OCI-M1 (cell line): Measurements from ENCODE around the gene TXNL4A.

Experiments used
- DNase-seq: peaks from one replicate; lab custom pipeline; 2025; lab: John Stamatoyannopoulos, UW

TXNL4A gene

DNA sequence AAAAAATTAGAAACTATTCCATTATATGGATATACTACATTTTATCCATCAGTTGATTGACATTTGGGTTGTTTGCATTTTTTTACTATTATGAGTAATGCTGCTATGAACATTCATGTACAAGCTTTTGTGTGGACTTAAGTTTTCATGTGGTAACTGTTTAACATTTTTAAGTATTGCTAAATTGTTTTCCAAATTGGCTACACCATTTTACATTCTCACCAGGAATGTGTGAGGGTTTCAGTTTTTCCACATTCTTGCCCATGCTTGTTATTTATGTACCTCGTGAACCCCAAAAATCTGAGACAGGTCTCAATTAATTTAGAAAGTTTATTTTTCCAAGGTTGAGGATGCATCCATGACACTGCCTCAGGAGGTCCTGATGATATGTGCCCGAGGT, 3.1 kb upstream of the TXNL4A start:
- DNase-seq, result no peak

DNA sequence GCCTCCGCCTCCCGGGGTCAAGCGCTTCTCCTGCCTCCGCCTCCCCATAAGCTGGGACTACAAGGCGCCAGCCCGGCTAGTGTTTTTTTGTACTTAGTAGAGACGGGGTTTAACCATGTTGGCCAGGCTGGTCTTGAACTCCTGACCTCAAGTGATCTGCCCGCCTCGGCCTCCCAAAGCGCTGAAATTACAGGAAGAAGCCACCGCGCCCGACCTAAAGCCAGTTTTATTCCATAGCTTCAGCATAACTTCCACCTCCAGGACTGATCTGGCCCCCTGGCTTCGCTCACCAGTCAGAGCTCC, 783 bp upstream of the TXNL4A start:
- DNase-seq, result no peak

DNA sequence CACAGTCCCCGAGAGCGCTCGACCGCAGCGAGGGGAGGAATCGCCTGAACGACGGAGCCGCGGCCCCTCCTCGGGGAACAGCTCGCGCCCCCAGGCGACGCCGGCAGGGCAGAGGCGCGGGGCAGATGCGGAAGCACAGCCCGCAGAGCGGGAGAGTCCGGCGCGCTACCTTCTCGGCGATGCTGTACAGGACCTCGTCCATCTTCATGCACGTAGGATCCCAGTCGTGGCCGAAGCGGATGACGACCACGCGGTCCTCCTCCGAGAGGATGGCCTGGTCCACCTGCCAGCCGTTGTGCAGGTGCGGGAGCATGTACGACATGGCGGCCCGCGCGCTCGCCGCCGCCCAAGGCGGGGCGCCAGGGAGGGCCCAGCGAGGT, 302 bp downstream of the TXNL4A start:
- peak; percentile 79 for DNase-seq

DNA sequence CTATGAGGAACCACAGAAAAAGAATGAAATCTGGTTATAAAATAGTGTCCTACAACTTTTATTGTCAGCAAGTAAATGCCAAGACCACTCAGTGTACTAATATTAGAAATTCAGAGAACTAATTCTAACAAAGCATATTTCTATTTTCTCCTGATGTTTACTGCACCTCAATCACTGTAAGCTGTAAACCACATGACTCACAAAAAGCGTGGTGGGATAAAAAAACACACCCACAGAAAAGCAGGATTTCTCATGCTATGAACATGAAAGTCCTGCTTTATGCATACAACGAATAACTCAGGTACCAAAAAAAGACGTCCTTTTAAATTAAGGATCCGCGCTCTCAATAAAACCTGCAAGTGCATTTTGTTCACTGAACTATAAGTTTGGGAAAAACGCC, 797 bp downstream of the TXNL4A start:
- DNase-seq, result no peak

DNA sequence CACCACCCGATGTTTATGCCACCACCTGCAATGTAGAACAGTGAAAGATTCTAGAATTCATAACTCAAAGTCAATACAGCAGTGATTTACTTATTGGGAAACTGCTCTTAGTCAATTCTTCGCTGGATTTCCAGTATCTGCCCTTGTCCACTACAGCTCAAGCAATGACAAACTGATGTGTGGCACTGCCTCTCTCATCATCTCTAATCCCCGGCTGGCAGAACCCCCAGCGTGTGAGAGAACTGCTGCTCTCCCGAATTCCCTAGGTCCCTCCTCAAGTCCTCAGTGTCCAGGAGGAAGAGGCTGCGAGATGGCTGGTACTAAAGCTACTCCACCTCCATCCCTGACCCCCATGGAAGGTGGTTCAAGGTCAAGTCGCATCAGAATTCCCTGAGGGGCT, 1.6 kb downstream of the TXNL4A start:
- no peak for DNase-seq

DNA sequence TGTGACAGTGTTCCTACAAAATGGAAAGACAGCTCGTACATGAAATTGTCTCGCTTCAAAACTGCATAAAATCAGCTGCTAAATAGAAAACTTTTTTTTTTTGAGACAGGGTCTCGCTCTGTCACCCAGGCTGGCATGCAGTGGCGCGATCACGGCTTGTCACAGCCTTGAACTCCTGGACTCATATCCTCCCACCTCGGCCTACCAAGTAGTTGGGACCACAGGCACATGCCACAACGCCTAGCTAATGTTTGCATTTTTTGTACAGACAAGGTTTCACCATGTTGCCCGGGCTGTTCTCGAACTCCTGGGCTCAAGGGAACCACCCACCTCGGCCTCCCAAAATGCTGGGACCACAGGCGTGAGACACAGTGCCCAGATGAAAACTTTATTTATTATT, 3.2 kb downstream of the TXNL4A start:
- no peak for DNase-seq

DNA sequence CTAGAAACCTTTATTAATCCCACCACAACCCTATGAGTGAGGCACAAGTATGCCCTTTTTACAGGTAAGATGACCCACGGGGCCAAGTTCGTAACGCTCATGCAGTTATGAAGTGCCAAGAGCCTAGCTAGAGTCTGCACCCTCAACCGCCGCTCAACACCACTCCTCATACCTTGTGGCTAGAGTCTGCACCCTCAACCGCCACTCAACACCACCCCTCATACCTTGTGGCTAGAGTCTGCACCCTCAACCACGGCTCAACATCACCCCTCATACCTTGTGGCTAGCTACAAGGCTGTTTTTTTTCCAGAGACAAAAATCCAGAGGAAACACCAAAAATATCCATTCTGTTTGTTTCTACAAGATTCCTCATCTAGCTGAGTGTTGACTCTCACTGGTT, 4.6 kb downstream of the TXNL4A start:
- no peak for DNase-seq

DNA sequence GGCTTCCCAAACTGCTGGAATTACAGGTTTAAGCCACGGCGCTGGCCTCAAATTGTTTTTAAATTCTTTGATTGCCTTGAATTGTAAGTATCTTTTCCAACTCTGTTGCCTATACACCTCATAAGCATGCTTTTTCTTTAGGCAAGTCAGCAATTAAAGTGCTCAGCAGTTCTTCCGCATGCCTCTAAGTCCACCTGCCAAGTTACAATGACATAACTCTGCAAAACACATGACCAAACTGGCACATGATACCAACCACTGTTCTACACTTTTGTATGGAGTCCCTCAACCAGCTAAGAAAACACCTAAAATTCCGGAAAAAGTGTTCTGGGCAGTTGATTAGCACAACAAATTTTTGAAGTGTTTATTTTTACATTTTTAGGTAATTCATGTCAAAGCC, 5.1 kb downstream of the TXNL4A start:
- no peak for DNase-seq

DNA sequence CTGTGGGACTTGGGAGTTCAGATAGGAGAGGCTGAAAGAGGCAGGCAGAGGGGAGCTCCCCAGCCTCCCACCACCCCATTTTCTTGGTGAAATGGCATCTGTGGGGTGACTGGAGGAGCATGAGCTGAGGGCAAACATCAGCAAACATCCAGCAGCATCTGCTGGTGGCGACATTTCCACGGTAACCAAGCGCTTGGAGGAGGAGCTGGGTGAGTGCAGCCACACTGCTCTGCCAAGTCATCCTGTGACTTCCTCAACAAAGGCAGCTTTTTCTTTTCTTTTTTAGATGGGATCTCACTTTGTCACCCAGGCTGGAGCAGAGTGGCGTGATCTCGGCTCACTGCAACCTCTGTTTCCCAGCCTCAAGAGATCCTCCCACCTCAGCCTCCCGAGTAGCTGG, 5.6 kb downstream of the TXNL4A start:
- peak; percentile 79 for DNase-seq

DNA sequence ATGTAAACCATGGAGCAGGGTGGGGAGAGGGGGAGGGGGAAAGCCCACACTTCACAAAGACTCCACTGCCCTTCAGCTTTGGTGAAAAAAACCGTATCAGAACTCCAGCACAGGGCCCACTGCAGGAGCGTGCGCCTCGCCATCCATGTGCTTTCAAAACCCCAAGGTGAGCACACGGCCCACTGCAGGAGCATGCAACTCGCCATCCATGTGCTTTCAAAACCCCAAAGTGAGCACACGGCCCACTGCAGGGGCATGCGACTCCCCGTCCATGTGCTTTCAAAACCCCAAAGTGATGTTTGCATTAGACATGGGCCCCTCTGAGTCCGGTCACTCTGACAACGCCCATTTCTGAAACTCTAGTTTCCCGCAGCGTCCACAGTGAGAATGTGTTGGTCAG, 7.8 kb downstream of the TXNL4A start:
- no peak for DNase-seq

DNA sequence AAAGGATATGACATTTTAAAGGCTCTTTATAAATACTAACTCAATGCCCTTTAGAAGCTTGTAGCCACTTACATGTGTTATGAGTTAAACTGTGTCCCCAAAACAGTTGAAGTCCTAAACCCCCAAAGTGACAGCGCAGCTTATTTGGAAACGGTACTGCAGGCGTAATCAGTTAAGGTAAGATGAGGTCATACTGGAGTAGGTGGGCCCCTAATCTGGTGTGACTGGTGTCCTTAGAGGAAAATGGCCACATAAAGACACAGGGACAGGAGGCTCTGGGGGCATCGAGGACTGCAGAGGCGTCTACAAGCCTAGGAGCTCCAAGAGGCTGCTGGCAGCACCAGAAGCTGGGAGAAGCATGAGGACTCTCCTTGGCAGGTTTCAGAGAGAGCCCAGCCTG, 8.5 kb downstream of the TXNL4A start:
- no peak for DNase-seq

DNA sequence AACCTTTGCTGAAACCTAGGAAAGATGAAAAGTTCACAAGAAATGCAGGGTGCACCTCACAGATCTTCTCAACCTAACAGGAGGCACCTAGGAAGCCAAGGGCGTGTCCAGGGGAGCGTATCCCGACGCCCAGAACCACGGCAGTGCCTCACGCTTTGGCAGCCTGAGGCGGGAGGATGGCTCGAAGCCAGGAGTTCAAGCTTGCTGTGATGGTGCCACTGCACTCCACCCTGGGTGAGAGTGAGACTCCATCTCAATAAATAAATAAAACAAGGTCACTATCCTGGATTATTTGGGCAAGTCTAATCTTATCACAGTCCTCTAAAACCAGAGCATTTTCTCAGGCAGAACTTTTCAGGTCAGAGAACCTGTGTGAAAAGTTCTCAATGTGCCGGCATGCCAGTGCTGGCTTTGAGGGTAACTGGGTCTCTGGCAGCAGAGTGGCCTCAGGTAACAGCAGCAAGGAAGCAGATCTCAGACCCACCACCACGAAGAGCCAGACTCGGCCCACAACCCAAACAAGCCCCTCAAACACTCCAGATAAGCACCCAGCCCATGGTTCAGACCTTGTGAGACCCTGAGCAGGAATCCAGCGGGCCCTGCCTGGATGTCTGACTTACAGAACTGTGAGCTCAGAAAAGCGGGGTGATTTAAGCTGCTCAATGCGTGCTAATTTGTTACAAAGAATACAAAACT, 12.2 kb downstream of the TXNL4A start:
- no peak for DNase-seq

DNA sequence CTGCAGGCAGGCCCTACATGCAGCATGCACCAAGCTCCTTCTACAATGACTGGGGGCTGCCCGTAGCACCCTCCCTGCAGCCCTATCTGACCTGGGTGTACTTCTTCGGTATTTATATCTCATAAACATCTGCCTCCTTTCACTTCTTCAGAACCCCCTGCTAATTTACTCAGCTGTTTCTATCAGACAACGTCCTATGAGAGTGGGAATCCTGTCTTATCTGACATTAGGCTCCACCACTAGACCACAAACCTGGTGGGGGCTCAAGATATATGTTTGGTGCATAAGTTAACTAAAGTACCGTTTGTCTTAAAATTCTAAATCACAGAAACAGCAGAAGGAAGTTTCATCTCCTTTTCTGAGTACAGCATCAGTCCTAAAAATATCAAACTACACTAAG, 13.3 kb downstream of the TXNL4A start:
- peak; percentile 91 for DNase-seq

DNA sequence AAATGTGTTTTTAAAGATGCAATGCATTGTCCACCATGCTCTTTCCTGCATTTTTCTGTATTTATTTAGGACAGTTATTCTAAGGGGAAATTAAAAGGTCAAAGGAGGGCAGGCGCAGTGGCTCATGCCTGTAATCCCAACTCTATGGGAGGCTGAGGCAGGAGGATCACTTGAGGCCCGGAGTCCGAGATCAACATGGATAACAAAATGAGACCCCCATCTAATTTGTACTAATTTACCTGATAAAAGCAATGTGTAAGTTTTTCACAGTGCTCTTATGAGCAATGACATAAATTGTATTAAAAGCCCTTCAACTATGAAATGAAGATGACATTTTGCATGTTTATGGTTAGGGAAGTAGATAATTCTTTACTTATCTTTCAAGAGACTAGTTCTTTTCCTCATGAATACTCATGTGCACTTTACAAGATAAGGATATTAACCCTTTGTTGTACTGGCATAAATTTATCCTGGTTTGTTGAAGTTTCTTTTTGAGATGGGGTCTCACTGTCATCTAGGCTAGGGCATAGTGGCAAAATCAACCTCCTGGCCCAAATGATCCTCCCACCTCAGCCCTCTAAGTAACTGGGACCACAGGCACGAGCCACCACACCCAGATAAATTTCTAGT, 14.2 kb downstream of the TXNL4A start:
- DNase-seq, result peak; percentile 58

DNA sequence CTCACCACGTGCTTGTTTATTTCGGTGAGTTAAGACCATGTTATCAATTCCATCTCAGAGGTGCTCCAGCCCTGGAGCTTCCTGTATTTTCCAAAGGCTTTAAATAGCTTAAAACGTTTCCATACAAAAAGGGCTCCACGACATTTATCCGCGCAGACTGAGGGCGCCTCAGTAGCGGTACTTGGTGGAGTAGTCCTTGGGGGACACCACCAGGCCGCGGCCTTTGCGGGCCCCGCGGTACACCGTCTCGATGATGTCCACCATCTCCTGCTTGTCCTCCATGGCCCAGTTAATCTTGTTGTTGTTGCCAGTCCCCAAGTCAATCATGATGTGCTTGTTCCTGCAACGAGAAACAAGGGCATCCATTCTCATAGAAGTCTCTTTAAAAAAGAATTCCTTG, 14.8 kb downstream of the TXNL4A start:
- no peak for DNase-seq

DNA sequence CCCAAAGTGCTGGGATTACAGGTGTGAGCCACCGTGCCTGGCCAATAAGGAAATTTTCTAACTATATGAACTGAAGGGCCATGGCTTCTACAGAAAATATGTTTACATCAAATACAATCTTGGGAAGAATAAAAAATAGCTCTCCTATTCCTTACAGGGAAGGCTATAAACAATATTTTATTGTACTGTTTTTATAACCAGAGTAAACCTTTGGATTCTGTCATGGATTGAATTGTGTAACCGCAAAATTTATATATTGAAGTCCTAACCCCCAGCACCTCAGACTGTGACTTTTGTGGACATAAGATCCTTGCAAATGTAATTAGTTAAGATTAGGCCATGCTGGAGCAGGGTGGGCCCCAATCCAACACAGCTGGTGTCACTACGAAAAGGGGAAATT, 15.6 kb downstream of the TXNL4A start:
- no peak for DNase-seq

DNA sequence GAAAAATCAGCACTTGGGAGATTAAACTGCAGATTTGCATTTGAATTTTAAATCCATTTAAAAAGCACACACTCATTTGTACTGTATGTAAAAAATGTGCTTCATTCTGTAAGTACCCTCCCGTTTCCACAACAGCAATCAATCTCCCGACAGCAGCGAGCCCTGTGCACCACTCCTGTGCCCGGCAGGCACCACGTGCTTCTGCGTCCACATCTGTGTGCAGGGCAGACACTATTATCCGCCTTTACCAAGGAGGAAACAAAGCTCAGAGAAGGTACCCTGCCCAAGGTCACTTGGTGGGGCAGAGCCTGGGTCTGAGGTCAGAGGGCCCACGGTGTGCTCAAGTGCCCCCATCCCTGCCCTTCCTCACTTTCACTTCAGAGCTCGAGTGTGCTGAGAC, 16.4 kb downstream of the TXNL4A start:
- no peak for DNase-seq

DNA sequence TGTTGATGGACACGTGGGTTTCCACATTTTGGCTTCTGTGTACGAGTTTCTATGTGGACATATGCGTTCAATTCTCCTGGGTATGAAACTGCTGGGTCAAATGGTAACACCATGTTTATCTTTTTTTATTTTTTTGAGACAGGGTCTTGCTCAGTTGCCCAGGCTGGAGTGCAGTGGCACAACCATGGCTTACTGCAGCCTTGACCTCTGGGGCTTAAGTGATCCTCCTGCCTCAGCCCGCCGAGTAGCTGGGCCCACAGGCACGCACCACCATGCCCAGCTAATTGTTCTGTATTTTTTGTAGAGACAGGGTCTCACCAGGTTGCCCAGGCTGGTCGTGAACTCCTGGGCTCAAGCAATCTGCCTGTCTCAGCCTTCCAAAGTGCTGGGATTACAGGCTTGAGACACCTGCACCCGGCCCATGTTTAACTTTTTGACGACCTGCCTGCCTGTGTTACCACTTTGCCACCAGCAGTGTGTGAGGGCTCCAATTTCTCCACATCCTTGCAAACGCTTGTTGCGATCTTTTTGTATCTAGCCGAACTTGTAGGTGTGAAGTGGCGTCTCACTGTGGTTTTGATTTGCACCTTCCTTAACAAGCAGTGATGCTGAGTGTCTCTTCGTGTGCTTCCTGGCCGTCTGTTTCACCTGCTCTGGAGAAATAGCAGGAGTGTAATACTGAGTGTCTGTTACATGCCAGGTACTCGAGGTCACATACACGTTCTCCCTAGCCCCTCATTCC, 17.0 kb downstream of the TXNL4A start:
- DNase-seq, result no peak

DNA sequence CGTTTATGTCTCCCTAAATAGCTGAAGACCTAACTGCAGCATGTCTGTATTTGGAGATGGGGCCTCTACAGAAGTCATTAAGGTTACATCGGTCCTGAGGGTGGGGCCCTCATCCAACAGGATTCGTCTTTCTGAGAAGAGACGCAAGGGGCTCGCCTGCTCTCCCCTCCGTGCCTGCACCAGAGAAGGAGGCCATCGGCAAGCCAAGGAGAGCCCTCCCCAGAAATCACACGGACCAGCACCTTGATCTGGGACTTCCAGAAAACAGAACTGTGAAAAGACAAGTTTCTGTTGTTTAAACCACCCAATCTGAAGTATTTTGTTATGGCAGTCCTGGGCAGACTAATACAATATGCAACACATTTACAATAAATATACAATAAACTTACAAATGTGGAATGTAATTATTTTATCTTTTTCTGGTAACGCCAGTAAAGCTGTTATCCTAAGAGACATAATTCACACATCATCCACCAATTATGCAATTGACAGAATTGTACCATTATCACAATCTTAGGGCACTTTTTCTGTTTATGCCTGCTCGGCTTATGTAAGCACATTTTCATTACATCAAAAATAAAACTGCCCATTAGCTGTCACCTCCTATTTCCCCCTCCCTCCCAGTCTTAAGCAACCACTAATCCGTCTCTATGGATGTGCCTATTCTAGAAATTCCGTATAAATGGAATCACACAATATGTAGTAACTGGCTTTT, 17.8 kb downstream of the TXNL4A start:
- DNase-seq, result no peak

DNA sequence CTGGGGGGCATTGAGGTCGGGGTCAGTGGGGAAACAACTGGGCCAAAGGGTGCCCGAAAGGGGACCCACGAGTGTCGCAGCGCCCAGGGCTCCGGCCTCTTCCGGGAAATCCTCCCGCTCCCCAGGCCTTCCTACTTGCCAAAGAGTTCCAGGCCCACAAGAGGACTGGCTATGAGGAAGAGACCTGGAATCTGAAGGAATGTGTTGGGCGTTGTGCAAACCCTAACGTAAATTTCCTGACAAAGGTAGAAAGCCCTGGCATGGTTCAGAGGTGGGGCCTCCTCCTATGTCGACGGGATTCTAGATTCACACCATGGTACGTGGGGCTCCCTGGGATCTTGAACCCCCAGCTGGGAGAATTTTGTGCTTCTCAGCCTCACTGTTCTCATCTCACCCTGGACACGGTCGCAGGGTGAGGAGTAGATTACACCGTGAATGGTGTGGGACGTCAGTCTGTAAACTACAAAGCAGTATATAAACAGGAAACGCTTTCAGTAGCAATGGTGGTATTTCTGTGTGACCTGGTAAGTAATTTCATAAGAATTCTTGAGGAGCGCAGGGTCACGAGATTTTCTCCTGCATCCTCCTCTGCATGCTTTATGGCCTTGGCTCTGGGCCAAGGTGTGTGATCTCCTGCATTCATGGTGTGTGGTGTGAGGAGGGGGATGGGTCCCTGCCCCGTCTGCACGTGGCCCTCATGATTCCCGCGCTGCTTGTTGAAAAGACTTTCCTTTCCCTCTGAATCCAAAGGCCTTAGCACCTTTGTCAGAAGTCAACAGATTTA, 23.1 kb downstream of the TXNL4A start:
- DNase-seq, result no peak

DNA sequence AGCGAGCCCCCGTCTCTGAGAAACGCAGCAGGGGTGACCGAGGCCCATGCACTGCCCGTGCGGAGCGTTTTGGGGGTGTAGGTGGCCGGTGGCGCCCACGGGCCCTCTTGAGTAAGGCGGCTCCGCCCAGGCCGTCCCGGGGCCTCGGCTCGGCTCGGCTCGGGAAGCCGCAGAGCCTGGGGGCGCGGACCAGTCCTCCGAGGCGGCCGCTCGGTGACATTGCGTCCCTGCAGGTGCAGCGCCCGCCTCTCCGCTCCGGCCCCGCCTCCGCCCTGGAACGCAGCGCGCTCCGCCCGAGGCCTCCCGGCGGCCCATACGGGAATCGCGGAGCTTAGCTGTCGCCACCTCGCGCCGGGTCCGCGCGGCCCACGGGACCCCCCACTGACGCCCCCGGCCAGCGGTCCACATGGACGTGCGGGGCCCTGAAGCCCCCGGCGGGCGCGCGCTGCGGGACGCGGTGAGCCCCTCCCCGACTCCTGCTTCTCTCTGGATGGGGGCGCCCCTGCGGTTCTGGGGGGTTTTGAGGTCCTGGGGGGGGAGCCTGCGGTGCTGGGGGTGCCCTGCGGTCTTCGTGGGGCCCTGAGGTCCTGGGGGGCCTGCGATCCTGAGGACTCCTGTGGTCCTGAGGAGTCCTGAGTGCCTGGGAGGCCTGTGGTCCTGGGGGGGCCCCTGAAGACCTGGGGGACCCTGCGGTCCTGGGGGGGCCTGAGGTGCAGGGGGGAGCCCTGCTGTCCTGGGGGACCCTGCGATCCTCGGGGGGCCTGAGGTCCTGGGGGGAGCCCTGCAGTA, 23.8 kb downstream of the TXNL4A start, which contains the start of gene HSBP1L1:
TSS of gene HSBP1L1 (plus strand) at position 314 of the 789 bp plus-strand sequence. CDS start at position 407, 93 bp downstream.
- no peak for DNase-seq
